K562 (cell line): ENCODE measurements around the gene SIRT3. TPM values are rescaled to one million over a fixed set of nuclear protein-coding genes. Genes with fewer than 3 reads are reported as not detected.
A peak's percentile ranks its signal among the peaks of the same experiment; 100 is the strongest.

ENCODE experiments used
- CBX1 ChIP-seq: sonication (generic); IDR thresholded peaks from 2 replicates; pipeline ENCODE4 v1.6.1; 2016; ENCODE audit warnings: antibody characterized with exemption, low read depth, mild to moderate bottlenecking
- CSDE1 ChIP-seq, 2 experiments: fragments of 450-650 bp; IDR thresholded peaks; 2 replicates each; pipeline ENCODE4 v1.6.1; 2016; ENCODE audit warnings: mild to moderate bottlenecking in 1 of 2
- ERF ChIP-seq: fragments of 450-650 bp; formaldehyde crosslinking; IDR thresholded peaks from 2 replicates; pipeline ENCODE4 v1.4.0; 2020; ENCODE audit warnings: mild to moderate bottlenecking, mixed read lengths
- FUS ChIP-seq: fragments of 200-400 bp; formaldehyde crosslinking; optimal IDR thresholded peaks from 2 replicates; pipeline ENCODE3; 2017; ENCODE audit warnings: low read depth, low read length
- GATAD2A ChIP-seq: fragments of 450-650 bp; IDR thresholded peaks from 2 replicates; pipeline ENCODE4 v1.6.1; 2017
- NCOR1 ChIP-seq: fragments of 450-650 bp; IDR thresholded peaks from 2 replicates; pipeline ENCODE4 v1.6.1; 2016; ENCODE audit warnings: mild to moderate bottlenecking, moderate library complexity
- POLR2AphosphoS2 ChIP-seq: IDR thresholded peaks from 2 replicates; pipeline ENCODE4 v1.6.1; 2012; ENCODE audit warnings: low read length, improper control_type of control experiment
- POLR2AphosphoS5 ChIP-seq: IDR thresholded peaks from 2 replicates; pipeline ENCODE4 v1.6.1; 2011; ENCODE audit warnings: mild to moderate bottlenecking, low read depth, low read length, moderate library complexity; ENCODE audit not compliant: control insufficient read depth, insufficient read depth
- POLR2H ChIP-seq: IDR thresholded peaks from 2 replicates; pipeline ENCODE4 v1.6.1; 2016; ENCODE audit warnings: missing genetic modification characterization, low read depth, mild to moderate bottlenecking, control low read depth, missing compliant biosample characterization, moderate library complexity
- RBM25 ChIP-seq: fragments of 200-400 bp; formaldehyde crosslinking; IDR thresholded peaks from 2 replicates; pipeline ENCODE4 v1.6.1; 2018; ENCODE audit warnings: low read length, low read depth, moderate library complexity; ENCODE audit not compliant: severe bottlenecking
- RFX1 ChIP-seq: fragments of 450-650 bp; IDR thresholded peaks from 2 replicates; pipeline ENCODE4 v1.6.1; 2016; ENCODE audit warnings: mild to moderate bottlenecking, moderate library complexity
- ZNF57 ChIP-seq: fragments of 450-650 bp; formaldehyde crosslinking; IDR thresholded peaks from 2 replicates; pipeline ENCODE4 v1.4.0; 2020; ENCODE audit warnings: mild to moderate bottlenecking, moderate library complexity
- polyA plus RNA-seq, 8 experiments: library from polyadenylated mRNA; depleted of rRNA in 4 of 8; stranded (reverse) in 5 of 8; unstranded in 3 of 8; fragments of >200 nt; fragmentation: Nextera tagmentation in 2 of 8; fragmentation: Illumina TruSeq in 1 of 8; extraction: Ambion mirVana in 2 of 8; extraction: Trizol in 1 of 8; gene quantifications; 2 replicates each; pipeline versions ENCODE4 v1.2.1 to v1.2.3, GENCODE V29; 2011 to 2014; ENCODE audit warnings: inconsistent platforms in 1 of 8, missing spikeins in 1 of 8
- total RNA-seq, 7 experiments: library from RNA; depleted of rRNA in 6 of 7; stranded (reverse); fragments of >200 nt in 6 of 7; fragmentation: Illumina TruSeq in 2 of 7; extraction: Trizol in 2 of 7; gene quantifications; 2 replicates each; pipeline versions ENCODE4 v1.2.1 to v1.2.3, GENCODE V29; 2011 to 2021; ENCODE audit warnings: low replicate concordance in 1 of 7
- TF ChIP-seq, protein P1 (sequence below): sonication (generic); formaldehyde crosslinking; IDR thresholded peaks from 2 replicates; pipeline ENCODE4 v1.4.0; 2020; ENCODE audit warnings: mild to moderate bottlenecking, missing genetic modification reagents
- TF ChIP-seq, protein P2 (sequence below): sonication (generic); formaldehyde crosslinking; IDR thresholded peaks from 2 replicates; pipeline ENCODE4 v1.8.1; 2023; ENCODE audit warnings: mild to moderate bottlenecking, missing genetic modification reagents
- TF ChIP-seq, protein P3 (sequence below): conservative IDR thresholded peaks from 2 replicates; pipeline ENCODE4 v1.6.1; 2011; ENCODE audit warnings: low read depth, mild to moderate bottlenecking, low read length; ENCODE audit not compliant: control insufficient read depth
- TF ChIP-seq, protein P4 (sequence below), 2 experiments: fragments of 150-350 bp in 1 of 2; IDR thresholded peaks; 2 replicates each; pipeline ENCODE4 v1.6.1; 2012 to 2016; ENCODE audit warnings: low read depth in 2 of 2, low read length in 2 of 2, mild to moderate bottlenecking in 1 of 2, moderate library complexity in 1 of 2

SIRT3 gene
- total and polyA plus RNA-seq, 9 of the 15 experiments (the other 6 are each of a cell fraction or from before 2014, with no cell fraction given) = 1.9 to 27.5 (median 14.5) TPM

DNA sequence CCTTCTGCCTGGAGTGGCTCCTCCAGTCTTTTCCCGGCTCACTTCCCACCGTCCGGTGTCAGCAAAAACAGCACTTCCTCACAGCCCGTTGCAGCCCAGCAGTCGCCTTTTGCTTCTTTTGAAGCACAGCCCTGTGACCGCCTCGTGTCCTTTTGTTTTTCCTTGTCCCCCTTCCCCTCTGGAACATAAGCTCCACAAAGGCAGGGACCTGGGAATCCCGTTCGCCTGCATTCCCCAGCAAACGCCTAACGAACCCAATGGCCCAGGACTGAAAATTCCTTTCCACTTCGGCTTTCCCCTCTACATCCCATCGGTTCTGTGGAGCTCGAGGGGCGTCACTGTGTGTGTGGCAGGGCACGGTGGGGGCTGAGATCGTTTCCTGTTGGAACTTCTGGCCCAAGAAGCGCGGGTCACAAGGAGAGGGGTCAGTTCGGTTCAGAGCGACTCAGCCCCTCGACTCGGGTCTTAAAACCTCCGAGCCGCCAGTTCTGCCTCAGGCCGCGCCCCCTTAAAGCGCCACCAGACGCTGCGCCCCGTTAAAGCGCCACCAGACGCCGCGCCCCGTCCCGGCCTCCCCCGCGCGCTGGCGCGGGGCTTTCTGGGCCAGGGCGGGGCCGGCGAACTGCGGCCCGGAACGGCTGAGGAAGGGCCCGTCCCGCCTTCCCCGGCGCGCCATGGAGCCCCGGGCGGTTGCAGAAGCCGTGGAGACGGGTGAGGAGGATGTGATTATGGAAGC, 27.8 kb downstream of the SIRT3 start (continued):
- TF ChIP-seq, protein P1, sequence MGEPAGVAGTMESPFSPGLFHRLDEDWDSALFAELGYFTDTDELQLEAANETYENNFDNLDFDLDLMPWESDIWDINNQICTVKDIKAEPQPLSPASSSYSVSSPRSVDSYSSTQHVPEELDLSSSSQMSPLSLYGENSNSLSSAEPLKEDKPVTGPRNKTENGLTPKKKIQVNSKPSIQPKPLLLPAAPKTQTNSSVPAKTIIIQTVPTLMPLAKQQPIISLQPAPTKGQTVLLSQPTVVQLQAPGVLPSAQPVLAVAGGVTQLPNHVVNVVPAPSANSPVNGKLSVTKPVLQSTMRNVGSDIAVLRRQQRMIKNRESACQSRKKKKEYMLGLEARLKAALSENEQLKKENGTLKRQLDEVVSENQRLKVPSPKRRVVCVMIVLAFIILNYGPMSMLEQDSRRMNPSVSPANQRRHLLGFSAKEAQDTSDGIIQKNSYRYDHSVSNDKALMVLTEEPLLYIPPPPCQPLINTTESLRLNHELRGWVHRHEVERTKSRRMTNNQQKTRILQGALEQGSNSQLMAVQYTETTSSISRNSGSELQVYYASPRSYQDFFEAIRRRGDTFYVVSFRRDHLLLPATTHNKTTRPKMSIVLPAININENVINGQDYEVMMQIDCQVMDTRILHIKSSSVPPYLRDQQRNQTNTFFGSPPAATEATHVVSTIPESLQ (CRISPR knock-in tag) = no peak
- TF ChIP-seq GATAD2A (no peak), RFX1 (no peak), RBM25 (no peak), POLR2H (tag) (peak; percentile 63), NCOR1 (peak; percentile 42), FUS (no peak), POLR2AphosphoS5 (peak; percentile 67), ERF (CRISPR knock-in tag) (no peak), CBX1 (peak; percentile 32; the same call in 1 of the 2 replicates), CSDE1 (IDR thresholded peaks at IDR 0.05) (no peak), POLR2AphosphoS2 (peak; percentile 84; the same call in 1 of the 2 replicates), ZNF57 (no peak)
- TF ChIP-seq, protein P2, sequence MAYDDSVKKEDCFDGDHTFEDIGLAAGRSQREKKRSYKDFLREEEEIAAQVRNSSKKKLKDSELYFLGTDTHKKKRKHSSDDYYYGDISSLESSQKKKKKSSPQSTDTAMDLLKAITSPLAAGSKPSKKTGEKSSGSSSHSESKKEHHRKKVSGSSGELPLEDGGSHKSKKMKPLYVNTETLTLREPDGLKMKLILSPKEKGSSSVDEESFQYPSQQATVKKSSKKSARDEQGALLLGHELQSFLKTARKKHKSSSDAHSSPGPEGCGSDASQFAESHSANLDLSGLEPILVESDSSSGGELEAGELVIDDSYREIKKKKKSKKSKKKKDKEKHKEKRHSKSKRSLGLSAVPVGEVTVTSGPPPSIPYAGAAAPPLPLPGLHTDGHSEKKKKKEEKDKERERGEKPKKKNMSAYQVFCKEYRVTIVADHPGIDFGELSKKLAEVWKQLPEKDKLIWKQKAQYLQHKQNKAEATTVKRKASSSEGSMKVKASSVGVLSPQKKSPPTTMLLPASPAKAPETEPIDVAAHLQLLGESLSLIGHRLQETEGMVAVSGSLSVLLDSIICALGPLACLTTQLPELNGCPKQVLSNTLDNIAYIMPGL (CRISPR knock-in tag) = 0 out of 2 replicates have a peak, but pooled peaks have one; percentile 71
- TF ChIP-seq, protein P3, sequence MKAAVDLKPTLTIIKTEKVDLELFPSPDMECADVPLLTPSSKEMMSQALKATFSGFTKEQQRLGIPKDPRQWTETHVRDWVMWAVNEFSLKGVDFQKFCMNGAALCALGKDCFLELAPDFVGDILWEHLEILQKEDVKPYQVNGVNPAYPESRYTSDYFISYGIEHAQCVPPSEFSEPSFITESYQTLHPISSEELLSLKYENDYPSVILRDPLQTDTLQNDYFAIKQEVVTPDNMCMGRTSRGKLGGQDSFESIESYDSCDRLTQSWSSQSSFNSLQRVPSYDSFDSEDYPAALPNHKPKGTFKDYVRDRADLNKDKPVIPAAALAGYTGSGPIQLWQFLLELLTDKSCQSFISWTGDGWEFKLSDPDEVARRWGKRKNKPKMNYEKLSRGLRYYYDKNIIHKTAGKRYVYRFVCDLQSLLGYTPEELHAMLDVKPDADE = no peak; the same call in 1 of the 2 replicates
- TF ChIP-seq, protein P4, sequence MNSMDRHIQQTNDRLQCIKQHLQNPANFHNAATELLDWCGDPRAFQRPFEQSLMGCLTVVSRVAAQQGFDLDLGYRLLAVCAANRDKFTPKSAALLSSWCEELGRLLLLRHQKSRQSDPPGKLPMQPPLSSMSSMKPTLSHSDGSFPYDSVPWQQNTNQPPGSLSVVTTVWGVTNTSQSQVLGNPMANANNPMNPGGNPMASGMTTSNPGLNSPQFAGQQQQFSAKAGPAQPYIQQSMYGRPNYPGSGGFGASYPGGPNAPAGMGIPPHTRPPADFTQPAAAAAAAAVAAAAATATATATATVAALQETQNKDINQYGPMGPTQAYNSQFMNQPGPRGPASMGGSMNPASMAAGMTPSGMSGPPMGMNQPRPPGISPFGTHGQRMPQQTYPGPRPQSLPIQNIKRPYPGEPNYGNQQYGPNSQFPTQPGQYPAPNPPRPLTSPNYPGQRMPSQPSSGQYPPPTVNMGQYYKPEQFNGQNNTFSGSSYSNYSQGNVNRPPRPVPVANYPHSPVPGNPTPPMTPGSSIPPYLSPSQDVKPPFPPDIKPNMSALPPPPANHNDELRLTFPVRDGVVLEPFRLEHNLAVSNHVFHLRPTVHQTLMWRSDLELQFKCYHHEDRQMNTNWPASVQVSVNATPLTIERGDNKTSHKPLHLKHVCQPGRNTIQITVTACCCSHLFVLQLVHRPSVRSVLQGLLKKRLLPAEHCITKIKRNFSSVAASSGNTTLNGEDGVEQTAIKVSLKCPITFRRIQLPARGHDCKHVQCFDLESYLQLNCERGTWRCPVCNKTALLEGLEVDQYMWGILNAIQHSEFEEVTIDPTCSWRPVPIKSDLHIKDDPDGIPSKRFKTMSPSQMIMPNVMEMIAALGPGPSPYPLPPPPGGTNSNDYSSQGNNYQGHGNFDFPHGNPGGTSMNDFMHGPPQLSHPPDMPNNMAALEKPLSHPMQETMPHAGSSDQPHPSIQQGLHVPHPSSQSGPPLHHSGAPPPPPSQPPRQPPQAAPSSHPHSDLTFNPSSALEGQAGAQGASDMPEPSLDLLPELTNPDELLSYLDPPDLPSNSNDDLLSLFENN (IDR thresholded peaks at IDR 0.05; ENCODE audit: low read depth in 2 of 2, low read length in 2 of 2) = peak in 1 of 2 experiments; percentile 47; a peak in 1 of 4 replicates
